KOPT-K1 (cell line): ENCODE data around the gene PHLDA2.

Source experiments
- H3K27ac ChIP-seq: fragments of 200-600 bp; sonication (generic); 2 replicates; pipeline ENCODE4 v1.5.1; 2016; ENCODE audit warnings: antibody characterized with exemption, mild to moderate bottlenecking, low read depth, low read length; ENCODE audit not compliant: poor library complexity, severe bottlenecking
- H3K36me3 ChIP-seq: fragments of 200-600 bp; sonication (generic); 2 replicates; pipeline ENCODE4 v1.5.1; 2017; ENCODE audit warnings: antibody characterized with exemption, mild to moderate bottlenecking, low read length, moderate library complexity; ENCODE audit not compliant: insufficient read depth
- H3K9me3 ChIP-seq: fragments of 200-600 bp; sonication (generic); 2 replicates; pipeline ENCODE4 v1.5.1; 2017; ENCODE audit warnings: antibody characterized with exemption, low read length, mild to moderate bottlenecking; ENCODE audit not compliant: insufficient read depth, poor library complexity, severe bottlenecking

Gene PHLDA2

GRCh38 chr11:2890466-2891294, 38.5 kb downstream of the PHLDA2 start:
- Histone ChIP-seq H3K36me3 (no peaks in the 10 kb centered on the region), H3K27ac (peak overlapping the region; percentile 79), H3K9me3 (no peaks in the 10 kb centered on the region)

GRCh38 chr11:2889362-2890273, 39.6 kb downstream of the PHLDA2 start:
- Histone ChIP-seq H3K27ac (no peak overlapping the region), H3K9me3 (no peaks in the 10 kb centered on the region), H3K36me3 (no peaks in the 10 kb centered on the region)

GRCh38 chr11:2888266-2888968, 40.8 kb downstream of the PHLDA2 start:
- no peaks in the 10 kb centered on the region for H3K9me3 ChIP-seq
- H3K27ac ChIP-seq = no peak overlapping the region
- H3K36me3 ChIP-seq = no peaks in the 10 kb centered on the region

- Histone ChIP-seq H3K27ac (no peak overlapping the region), H3K36me3 (no peaks in the 10 kb centered on the region), H3K9me3 (no peaks in the 10 kb centered on the region)
These were observed 41.6 kb downstream of the PHLDA2 start for GRCh38 chr11:2887515-2888195.

- Histone ChIP-seq H3K9me3 (no peaks in the 10 kb centered on the region), H3K36me3 (no peaks in the 10 kb centered on the region), H3K27ac (no peak overlapping the region)
These were observed 42.3 kb downstream of the PHLDA2 start for GRCh38 chr11:2886936-2887335.

- H3K36me3 ChIP-seq = no peaks in the 10 kb centered on the region
- no peaks in the 10 kb centered on the region for H3K9me3 ChIP-seq
- H3K27ac ChIP-seq = no peak overlapping the region
These were observed 42.9 kb downstream of the PHLDA2 start for GRCh38 chr11:2886191-2886894.

GRCh38 chr11:2885678-2886081, 43.5 kb downstream of the PHLDA2 start, which contains the start of gene CDKN1C:
Gene CDKN1C, minus strand, starts transcription at chr11:2885775. Its CDS starts 319 bp downstream, at chr11:2885456.
- H3K27ac ChIP-seq = no peak within 1 kb of the TSS
- no peaks in the 10 kb centered on the region for H3K9me3 ChIP-seq
- H3K36me3 ChIP-seq = no peaks in the 10 kb centered on the region

- no peaks in the 10 kb centered on the region for H3K9me3 ChIP-seq
- no peaks in the 10 kb centered on the region for H3K36me3 ChIP-seq
- no peak overlapping the region for H3K27ac ChIP-seq
These were observed 44.1 kb downstream of the PHLDA2 start for GRCh38 chr11:2885017-2885677.

GRCh38 chr11:2883979-2884815, 45.0 kb downstream of the PHLDA2 start:
- H3K36me3 ChIP-seq = no peaks in the 10 kb centered on the region
- no peak overlapping the region for H3K27ac ChIP-seq
- no peaks in the 10 kb centered on the region for H3K9me3 ChIP-seq

GRCh38 chr11:2883640-2883978, 45.6 kb downstream of the PHLDA2 start:
- H3K27ac ChIP-seq = no peak overlapping the region
- H3K36me3 ChIP-seq = no peaks in the 10 kb centered on the region
- no peaks in the 10 kb centered on the region for H3K9me3 ChIP-seq

- H3K27ac ChIP-seq = no peak overlapping the region
- no peaks in the 10 kb centered on the region for H3K36me3 ChIP-seq
- no peaks in the 10 kb centered on the region for H3K9me3 ChIP-seq
These were observed 46.7 kb downstream of the PHLDA2 start for GRCh38 chr11:2882396-2883110.

- no peaks in the 10 kb centered on the region for H3K9me3 ChIP-seq
- no peak overlapping the region for H3K27ac ChIP-seq
- no peaks in the 10 kb centered on the region for H3K36me3 ChIP-seq
These were observed 47.2 kb downstream of the PHLDA2 start for GRCh38 chr11:2881981-2882375.
